GM18520 (cell line): ENCODE data around the gene CCDC92.
"Not testable (repeated sequence)": the region's sequence is repeated elsewhere in the genome, so short reads cannot be mapped to it uniquely, and the experiment has no call there.

ENCODE experiments used
- ATAC-seq: cut with Tn5 transposase; IDR thresholded peaks from one replicate; pipeline ENCODE4 v1.9.1; 2021; ENCODE audit not compliant: unreplicated experiment

Gene CCDC92

DNA sequence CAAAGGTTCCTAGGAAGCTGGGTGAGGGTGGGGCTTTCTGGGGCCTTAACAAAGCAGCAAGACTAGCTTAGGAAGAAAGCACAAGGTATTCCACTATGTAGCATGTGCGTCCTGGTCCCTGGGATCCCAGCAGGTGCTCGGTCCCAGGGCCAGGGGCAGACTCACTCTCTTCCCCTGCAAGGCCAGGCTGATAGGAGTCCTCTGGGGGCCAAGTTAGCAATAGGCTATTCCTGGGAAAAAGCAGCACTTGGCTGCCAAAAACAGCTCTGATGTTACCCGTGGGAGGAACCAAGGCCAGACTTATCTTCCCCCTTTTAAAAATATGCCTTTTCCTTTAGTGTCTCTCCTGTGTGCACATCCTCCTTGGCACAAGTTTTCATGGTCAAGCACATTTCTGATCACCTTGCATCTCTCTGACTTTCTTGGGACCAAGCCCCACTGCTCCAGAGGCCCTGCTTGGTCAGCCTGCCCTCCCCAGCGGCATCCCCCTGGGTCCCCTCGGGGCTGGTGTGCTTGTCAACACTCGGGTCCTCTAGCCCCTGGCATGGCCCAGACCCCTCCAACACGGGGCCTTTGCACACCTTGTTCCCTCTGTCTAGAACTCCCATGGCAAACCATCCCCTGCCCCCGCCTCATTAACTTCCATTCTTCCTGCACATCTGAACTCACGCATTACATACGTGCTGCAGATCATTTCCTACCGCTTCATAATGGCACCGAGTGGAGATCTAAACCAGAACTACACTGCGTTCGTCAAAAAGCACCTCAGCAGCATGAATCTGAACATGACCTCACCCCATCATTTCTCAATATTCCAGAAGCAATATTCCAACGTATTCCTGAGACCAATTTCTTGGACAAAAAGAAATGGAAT, 21.9 kb downstream of the CCDC92 start:
- no peak for ATAC-seq

DNA sequence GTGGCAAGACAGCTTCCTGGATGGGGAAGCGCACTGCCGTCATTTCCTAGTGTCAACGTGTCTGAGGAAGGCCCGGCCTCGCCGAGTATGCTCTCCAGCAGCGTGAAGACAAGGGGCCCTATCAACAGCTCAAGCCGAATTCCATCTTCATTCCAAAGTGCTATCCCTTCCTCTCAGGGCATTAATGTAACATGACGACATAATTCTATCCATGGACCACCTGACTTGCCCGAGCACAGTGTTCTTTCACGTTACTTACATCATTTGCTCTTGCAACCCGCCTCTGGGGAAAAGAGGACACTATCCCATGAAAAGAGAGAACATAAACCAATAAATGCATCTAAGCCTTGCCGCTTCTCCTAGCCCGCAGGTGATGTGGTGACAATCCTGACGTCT, 22.9 kb downstream of the CCDC92 start:
- ATAC-seq = no peak

DNA sequence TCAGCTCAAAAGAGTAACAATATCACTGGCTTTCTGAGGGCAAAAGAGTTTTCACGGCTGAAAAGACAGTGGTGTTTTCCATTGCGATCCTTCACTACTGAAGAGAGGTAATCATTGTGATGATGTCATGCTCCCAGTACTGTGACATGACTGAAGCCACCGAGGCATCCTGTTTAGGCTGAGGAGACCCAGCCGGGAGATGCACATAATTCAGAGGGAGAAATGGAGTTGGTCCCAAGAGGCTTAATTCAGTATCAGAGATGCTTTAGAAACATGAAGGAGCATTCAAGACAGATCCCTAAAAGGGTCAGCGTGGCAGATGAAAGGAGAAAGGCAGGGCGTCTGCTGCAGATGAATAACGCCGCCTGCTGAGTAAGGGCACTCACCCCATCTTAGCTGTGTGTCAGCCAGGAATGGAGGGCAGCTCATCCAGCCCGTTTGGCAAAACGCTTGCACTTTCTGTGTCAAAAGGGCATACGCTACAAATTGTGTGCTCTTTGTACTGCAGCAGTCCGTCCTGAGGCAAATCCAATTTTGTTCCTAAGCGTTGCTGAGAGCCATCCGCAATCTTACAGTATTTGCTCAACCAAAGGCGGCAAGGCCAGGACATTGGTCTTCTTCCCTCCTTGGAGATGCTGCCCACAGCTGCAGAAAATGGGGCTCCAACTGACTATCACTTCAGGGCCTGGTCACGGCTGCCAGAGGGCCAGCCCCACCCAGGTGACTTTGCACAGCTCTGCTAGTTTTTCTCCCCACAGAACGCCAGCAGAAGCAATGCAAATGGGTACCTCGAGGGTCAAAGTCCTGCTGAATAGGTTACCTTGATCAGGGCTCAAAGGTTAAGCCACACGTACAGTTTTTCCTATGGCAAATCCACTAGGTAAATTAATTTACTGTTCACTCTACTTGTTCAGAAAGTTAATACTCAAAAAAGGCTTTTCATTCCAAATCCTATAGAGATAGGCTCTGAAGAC, 23.5 kb downstream of the CCDC92 start:
- no peak for ATAC-seq

DNA sequence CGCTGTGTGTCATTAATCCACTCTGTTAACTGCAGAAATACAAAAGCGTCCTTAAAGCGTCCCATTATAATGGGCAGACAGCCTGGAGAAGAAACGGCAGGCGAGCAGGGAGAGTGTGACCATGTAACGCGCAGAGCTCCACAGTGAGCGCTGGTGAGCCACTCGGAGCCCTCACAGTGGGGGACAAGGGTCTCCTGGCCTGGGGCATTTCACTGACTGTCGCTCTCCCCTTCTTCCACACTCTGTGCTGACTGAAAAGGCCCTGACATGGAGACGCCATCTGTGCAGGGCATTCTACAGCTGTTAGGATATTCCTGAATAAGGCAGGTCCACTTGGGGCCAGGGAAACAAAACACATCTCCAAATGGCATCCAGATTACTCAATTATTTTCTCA, 24.2 kb downstream of the CCDC92 start:
- no peak for ATAC-seq

DNA sequence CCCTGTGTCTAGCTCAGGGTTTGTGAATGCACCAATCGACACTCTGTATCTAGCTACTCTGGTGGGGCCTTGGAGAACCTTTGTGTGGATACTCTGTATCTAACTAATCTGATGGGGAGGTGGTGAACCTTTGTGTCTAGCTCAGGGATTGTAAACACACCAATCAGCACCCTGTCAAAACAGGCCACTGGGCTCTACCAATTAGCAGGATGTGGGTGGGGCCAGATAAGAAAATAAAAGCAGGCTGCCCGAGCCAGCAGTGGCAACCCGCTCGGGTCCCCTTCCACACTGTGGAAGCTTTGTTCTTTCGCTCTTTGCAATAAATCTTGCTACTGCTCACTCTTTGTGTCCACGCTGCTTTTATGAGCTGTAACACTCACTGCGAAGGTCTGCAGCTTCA, 25.1 kb downstream of the CCDC92 start:
- not testable (repeated sequence) for ATAC-seq

DNA sequence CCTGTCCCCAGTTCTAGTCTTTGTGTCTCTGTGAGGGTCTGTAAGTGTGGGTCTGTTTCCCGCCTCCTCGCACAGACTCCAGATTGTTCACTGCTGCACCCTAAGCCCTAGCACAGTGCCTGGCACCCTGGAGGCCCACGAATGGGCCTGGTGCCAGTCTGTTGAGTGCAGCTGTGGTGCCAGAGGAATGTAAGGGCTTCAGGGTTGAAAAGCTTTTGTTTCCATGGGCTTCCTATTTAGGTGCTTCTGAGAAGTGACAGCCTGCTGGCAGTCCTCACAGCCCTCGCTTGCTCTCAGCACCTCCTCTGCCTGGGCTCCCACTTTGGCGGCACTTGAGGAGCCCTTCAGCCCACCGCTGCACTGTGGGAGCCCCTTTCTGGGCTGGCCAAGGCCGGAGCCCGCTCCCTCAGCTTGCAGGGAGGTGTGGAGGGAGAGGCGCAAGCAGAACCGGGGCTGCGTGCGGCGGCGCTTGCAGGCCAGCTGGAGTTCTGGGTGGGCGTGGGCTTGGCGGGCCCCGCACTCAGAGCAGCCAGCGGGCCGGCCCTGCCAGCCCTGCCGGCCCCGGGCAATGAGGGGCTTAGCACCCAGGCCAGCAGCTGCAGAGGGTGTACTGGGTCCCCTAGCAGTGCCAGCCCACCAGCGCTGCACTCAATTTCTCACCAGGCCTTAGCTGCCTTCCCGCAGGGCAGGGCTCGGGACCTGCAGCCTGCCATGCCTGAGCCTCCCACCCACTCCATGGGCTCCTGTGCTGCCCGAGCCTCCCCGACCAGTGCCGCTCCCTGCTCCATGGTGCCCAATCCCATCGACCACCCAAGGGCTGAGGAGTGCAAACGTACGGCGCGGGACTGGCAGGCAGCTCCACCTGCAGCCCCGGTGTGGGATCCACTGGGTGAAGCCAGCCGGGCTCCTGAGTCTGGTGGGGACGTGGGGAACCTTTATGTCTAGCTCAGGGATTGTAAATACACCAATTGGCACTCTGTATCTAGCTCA, 25.8 kb downstream of the CCDC92 start:
- ATAC-seq = not testable (repeated sequence)

DNA sequence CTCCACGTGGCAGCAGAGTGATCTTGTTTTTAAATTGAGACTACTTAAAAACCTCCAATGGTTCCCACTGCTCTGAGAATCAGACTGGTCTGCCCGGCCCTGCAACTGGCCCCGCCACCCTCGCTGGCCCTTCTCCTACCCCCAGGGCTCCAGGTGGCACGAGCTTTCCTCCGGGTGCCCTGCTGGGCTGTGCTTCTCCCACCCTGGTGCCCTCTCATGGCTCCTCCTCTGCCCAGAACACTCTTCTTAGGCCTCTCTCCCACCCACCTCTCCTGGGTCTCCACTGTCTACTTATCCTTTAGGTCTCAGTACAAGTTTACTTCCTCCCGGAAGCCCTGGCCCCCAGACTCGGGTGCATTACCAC, 26.5 kb downstream of the CCDC92 start:
- no peak for ATAC-seq

DNA sequence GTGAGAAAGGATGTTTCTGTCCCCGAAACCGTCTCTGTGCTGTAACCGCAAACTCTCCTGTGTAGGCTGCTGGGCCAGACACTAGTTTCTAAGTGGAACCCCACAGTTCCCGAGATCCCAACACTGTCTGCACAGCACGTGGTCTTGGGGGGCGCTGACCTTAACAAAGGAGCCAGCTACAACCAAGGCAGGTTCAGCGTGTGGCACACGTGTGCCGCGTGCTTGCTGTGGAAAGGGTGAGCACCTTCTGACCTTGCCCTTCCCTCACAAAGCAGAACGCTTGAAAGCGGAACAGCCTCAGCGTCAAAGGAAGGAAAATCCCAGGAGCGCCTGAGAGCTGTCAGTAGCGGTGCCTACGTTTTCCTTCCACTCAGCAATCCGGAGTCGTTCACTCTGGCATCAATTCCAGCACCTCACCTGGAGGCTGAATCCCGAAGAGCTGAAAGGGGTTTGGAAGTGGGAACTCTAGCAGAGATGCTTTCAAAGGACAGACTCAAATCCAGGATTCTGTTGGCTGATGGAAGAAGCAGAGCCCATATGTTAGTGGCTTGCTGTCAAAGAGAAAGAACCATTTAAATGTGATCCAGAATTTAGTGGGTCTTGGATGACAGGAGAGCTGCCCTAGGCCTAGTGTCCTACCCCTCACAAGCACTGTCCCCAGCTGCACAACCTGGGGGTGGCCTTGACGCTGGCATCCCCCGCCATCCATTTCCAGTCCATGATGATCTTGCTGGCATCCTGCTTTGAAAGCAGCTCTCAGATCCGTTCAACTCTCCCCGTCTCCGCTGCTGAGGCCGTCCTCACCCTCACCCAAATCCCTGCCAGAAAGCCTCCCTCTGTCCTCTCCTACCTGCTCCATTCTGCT, 27.1 kb downstream of the CCDC92 start:
- no peak for ATAC-seq

DNA sequence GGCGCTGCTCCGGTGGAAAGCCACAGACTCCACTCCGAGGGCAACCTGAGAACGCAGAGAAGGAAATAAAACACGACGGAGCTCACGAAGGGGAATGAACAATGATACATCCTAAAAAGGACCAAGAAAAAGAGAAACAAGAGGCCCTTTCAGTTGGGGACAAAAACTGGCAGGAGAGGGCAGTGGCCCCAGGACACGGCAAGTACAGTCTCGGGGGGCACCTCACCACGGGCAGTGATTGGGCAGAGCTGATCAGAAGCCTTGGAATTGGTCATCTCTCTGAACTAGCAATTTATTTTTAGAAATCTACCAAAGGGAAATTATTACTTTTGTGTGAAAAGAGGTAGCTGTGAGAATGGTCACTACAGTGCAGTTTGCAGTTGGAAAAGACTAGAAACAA, 27.9 kb downstream of the CCDC92 start:
- ATAC-seq = no peak

DNA sequence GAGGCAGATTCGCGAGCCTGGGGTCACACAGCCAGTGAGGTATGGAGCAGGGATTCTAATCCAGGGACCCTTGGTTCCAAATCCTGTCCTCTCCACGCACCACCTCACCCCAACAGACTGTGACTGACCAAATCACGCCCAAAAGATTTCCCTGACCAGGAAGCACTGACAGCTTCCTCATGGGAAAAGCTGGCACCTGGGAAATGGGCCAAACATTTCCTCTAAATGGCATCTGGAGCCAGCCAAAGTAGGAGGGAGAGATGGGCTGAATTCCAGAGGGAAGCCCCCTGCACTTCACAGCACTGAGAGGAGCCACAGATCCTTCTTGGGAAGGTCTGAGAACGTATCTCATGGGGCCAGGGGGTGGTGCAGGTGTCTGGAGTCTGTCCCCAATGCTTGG, 28.8 kb downstream of the CCDC92 start:
- ATAC-seq = no peak

DNA sequence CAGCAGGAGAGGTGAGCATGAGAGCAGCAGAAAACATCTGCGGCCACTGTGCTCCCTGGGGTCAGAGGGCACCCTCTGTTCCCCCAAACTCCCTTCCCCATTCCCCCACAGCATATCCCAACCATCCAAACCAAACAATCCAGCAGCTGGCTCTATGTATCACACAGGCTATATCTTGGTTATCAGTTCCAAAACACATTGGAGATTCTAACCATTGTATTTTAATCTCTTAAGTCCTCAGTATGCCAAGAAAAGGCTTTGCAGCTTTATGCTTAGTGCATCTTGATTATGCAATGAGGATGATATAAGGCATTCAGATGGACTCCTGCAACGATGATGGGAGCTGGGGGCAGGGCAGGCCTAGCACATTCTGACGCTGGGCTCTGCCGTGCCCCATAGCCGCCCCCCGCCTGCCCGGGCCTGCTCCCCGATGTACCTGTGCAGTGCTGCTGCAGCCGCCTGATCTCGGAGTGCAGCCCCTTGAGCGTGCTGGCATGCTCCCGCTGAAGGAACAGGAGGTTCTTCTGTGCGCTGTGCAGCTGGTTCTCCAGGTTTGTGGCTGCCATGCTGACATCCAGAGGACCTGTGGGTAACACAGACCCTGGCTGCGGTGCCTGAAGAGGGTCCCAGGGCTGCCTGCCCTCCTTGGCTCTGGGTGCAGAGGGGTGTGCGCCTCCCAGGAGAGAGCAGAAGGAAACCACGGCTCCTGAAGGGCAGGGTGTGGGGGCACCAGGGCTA, 29.6 kb downstream of the CCDC92 start:
- ATAC-seq = no peak

DNA sequence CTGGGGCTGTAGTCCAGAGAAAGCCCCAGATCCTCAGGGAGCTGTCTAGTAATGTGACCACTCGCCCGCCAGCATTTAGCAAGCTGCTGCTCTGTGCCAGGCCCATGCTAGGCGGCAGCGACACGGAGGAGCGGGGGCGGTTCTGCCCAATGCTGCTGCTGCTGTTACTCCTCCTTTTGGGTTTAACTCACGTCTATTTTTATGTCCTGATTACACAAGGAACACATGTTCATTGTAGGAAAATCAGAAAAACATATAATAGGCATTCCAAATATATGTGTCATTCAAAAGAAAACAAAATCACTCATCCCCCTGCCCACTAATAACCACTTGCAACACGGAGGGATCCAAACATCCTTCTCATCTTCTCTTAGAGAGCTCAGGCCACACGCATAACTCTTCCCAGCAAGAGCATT, 30.4 kb downstream of the CCDC92 start:
- no peak for ATAC-seq

DNA sequence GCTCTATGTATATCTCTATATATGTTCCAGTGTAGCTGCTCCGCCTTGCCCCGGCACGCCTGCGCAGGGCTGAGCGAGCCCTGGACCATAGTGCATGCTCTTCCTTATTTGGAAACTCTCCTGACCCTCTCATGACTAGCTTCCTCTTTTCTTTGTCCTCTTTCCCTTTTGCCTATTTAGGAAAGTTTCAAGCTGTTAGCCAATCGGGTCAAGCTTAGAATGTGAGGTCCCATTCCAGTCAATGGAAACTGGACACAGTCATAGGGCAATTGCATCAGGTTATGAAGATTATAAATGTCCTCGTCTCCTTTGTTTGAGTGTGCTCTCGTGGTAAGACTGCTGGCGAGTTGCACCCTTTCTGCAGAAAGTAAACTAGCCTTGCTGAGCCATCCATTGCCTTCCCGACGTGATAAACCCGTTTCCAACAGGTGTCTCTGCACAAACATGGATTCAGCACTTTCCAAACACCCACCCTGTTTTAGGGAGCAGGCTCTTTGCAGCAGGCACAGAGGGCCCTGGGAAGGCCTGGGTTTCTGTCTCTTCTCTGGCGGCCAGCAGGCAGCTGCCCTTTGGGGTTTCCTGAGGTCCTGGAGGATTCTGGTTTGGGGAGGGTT, 30.9 kb downstream of the CCDC92 start:
- no peak for ATAC-seq

DNA sequence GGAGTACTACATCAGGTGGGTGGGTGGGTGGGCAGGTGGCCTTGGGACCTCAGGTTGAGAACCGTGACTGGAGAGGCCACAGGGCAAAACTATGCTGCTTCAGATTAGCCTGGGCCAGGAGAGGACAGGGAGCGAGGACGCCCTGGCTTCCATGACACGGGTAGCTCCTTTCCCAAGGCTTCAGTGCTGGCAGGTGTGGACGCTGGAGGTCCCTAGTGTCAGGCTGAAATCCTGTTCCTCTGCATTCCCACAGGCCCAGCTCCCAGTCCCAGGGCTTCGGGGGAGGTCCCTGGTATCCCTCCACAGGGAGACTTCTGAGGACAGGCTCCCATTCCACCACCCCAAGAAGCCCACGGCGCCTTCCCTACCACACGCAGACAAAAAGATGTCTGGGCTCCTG, 31.6 kb downstream of the CCDC92 start:
- ATAC-seq = no peak

DNA sequence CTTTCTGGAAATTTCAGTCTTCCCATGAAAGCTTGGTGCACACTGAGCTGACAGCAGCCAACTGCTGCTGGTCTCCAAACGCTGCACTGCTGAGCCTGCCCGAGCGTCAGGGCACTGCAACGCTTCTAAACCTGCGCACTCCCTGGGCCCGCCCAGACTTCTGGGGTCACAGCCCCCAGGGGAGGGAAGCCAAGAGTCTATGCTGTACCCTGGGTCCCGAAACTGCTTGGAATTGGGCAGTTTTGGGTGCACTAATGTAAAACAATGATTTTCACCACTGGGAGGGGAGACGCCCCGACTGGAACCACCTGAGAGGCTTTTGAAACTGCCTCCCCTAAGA, 32.0 kb downstream of the CCDC92 start:
- no peak for ATAC-seq

DNA sequence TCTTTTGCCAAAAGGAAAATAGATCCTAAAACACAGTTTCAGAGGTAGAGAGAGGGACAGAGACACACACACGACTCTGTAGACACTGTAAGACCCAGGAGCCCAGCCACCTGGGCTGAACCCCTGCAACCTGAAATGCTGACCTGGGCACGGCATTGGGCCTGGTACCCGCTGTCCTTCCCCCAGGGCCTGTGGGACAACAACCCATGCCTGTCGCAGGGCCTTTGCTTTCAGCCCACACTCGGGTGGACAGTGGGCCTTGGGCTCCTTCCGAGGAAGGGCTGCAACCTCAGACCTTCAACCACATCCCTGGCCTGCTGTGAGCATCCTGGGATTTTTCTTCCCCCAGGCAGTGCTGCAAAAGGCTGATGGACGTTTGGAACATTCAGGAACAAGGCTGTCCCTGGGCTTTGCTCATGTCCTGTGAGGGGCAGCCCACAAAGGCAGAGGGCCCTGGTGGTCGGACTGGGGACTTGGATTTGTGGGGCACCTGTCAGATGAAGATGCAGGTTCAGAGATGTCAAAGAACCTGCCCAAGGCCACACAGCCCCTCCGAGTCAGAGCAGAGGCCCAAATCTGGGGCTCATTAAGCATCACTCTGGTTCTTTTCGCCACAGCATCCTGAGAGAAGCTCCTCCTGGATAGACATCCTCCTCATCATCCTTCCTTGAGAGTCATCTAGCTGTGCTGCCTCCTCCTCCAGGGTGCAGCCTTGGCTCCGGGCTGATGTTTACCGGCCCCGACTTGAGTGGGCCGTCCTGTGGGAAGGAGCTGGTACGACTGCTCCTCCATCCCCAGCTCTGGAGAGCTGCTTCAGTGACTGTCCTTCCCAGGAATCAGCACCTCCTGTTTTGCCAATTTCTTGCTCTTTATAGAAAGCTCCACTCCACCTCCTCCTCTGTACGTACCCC, 32.7 kb downstream of the CCDC92 start:
- no peak for ATAC-seq

DNA sequence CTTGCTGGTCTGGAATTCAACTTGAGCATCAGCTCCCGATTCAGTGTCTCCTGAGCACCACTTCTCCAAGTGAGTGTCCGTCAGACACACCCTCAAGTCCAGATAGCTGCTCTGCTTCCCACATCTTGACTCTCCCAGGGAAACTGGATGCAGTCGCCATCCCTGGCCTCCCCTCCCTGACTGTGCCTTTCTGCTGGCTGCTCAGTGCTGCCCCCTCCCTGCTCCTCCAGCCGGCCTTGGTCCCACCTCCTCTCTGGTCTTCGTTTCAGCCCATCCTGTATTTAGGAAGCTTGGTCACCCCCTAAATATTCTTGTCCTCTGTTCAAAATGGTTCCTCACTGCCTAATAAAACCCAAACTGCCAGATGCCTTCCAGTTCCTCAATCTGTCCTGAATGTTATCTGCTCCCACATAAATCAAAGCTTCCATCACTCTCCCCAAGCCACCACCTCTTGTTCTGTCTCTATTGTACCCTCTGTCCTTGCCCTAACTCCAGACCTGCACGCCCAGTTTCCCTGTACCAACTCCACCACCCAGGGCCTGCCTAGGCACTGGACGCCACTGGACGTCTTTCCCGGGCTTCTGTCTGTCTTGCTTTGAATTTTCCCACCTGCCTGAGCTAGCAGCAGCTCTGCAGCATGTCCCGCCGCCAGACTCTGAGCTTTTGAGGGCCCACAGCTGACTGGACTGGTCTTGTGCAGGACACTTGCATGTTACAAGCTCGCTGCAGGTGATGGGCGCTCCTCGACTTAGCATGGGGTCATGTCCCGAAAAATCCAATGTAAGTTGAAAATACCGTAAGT, 33.8 kb downstream of the CCDC92 start:
- no peak for ATAC-seq
